T-helper 2 cell treated with Interferon-gamma antibody and Interleukin-4, amounts not matched to agents 100 ng/mL and 5 ng/mL, for 36 hours (primary cell): ENCODE results near the gene CBS. TPM values are rescaled to one million over a fixed set of nuclear protein-coding genes. Genes with fewer than 3 reads are reported as not detected.
"Not testable (repeated sequence)": the region's sequence is repeated elsewhere in the genome, so short reads cannot be mapped to it uniquely, and the experiment has no call there.

Experiments used
- intact Hi-C: fragments of 100-400 bp; cut with micrococcal nuclease; formaldehyde crosslinking; loops from one replicate; pipeline ENCODE4 v1.15.1; 2023
- total RNA-seq: library from RNA; stranded (reverse); gene quantifications from 2 replicates; pipeline ENCODE4 v1.2.3, GENCODE V29; 2022

Gene CBS
- 20.8 and 22.0 TPM in 2 replicates for total RNA-seq

DNA sequence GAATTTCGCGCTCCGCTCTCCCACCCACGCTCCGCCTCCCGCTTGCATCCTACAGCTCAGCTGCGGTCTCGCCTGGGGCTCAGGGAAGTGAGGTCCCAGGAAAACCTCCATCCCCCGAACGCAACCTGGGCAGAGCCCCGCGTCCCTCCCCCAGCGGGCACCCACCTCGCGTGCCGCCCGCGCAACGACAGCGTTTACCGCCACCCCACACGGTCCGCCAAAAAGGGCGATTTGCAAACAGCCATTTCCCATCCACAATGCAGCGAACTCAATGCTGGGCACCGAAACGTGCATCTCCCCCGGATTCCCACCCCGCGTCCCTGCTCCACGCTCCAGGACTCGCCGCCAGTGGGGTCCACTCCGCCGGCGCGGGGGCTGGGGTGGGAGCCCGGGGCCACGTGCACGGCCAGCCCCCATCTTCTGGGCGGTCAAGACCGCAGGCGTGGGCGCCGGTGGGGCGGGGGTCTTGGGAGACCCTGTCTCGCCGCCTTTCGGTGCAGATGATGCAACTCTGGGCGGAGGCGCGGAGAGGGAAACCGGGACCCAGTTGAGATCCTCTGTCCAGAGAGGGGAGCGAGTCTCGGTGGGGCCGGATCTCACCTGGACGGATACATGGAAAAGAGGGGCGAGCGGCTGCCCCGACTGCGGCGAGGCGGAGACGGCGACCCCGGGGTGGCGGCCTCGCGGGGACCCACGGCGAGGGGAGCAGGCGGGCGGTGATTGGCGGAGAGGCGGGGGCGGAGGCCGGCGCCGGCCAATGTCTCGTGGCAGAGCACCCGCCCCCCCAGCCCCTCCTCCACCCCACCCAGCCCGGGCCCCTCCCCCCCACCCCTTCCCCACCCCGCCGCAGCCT lies at the start of gene CBS:
Gene CBS (minus strand): TSS at position 666 of the 853 bp plus-strand sequence. CDS start 3,642 bp downstream, outside the sequence.
- intact Hi-C loops = not testable (repeated sequence)

- intact Hi-C loops = not testable (repeated sequence)
Observed at GRCh38 chr21:43115956-43116355, 40.3 kb upstream of the CBS start.

GRCh38 chr21:43114483-43114882 lies 38.8 kb upstream of the CBS start:
- intact Hi-C loops = not testable (repeated sequence)

DNA sequence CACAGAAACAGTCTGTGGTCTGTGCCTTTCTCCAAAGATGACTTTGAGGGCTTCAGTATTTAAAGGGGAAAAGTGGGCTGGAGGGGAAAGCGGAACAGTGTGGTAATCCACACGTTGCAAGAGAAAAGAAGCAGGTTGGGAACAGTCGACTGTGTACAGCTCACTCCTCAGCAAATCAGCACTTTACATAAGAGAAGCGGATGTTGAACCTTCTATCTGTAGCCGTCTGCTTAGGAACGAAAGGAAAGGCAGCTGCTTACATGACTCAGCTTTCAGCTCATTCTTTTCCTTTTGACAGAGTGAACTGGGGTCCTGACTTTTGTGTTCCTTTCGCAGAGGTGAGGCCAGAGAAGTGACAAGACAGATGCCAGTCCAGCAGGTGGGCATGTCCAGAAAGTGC lies 33.4 kb upstream of the CBS start:
- intact Hi-C loops = not testable (repeated sequence)

DNA sequence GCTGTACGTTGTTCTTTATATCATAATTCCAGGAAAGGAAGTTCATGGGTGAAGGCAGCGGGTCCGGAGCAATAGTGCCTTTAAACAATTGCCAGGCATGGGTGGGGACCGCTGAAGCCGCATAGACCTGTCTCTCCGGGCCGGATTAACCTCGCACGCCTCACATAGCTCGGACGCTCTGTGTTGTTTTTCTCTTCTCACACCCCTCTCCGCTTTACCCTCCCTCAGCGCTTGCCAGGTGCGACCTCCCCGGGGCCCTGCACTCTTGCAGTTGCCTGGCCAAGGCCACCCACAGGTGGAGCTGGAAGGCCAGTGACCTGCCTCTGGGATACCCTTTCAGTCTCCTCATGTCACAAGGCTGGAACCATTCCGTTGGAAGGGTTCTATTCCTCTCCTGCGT lies 32.5 kb upstream of the CBS start:
- intact Hi-C loops = not testable (repeated sequence)

DNA sequence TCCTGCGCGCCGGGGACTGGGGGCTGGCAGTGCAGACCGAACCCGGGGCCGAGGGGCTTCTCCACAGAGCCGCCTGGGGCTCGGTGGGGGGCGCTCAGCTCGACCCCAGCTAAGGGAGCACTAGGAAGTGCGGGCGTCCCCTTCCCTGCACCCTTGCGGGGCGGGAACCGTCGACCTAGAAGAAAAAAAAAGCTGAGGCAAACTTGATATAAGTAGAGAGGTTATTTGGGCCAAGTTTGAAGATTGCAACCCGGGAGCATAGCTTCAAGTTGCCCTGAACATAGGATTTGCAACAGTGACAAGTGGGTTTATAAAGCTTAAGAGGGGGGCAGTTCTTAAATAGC lies 32.1 kb upstream of the CBS start:
- intact Hi-C loops = not testable (repeated sequence)

GRCh38 chr21:43106965-43107793 lies 31.5 kb upstream of the CBS start, which contains the start of gene U2AF1:
U2AF1 (minus strand) TSS chr21:43107570; CDS start chr21:43107494, 76 bp downstream.
- intact Hi-C loops = not testable (repeated sequence)

- intact Hi-C loops = not testable (repeated sequence)
Observed at GRCh38 chr21:43104642-43105041, 29.0 kb upstream of the CBS start.

- intact Hi-C loops = not testable (repeated sequence)
Observed at GRCh38 chr21:43102281-43102680, 26.6 kb upstream of the CBS start.

GRCh38 chr21:43101676-43102075 lies 26.0 kb upstream of the CBS start:
- intact Hi-C loops = not testable (repeated sequence)

DNA sequence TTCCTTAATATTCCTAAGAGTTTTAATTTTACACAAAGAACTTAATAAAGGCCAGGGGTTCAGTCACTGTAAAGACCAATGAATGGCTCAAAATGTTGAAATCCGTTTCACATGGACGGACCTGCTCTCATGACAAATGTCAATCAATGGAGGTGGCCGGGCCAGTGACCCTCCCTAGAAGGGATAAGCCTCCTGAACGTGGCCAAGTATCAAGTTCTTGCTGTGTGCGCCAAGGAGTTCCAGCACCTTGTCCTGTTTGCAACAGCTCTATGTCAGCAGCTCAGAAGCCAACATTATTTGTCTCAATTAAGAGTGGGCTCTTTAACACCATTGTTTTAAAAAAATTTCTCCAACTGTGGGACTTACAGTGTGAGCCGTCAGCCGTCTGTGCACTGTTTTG lies 25.4 kb upstream of the CBS start:
- intact Hi-C loops = not testable (repeated sequence)

GRCh38 chr21:43091979-43092614 lies 16.5 kb upstream of the CBS start:
- intact Hi-C loops = not testable (repeated sequence)

- intact Hi-C loops = not testable (repeated sequence)
Observed at GRCh38 chr21:43090947-43091346, 15.3 kb upstream of the CBS start.

GRCh38 chr21:43089463-43089862 lies 13.8 kb upstream of the CBS start:
- intact Hi-C loops = not testable (repeated sequence)

DNA sequence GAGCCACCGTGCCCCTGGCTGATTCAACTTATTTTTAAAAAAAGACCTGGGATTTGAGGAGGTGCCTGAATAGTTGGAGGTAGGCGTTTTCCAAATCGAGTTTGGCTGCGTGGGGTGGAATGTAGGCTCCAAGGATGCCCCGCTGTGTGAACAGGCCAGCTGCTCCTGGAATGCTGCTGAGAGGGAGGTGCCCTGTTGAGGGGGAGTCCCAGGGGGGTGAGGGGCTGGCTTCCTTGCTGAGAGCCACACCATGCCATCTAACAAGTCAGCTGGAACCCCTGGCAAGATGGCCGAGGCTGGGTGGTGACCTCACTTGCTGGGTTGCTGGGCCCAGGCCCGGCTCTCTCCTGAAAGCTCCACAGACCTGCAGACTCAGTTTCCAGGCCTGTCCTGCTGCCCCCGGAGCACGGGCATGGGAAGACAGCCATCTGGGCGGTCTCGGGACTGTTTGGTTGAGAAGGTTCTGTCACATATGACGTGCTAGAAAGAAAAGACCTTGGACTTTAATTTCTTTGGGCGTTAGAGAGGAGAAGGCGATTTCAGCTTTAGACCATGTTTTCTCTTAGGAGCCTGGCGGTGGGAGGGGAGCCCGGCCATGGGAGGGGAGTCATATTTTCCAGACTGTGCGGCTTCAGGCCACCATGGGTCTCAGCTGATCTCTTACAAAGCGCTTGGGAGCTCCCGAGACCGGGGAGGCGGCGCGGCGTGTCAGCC lies 7.1 kb upstream of the CBS start:
- intact Hi-C loops = not testable (repeated sequence)

DNA sequence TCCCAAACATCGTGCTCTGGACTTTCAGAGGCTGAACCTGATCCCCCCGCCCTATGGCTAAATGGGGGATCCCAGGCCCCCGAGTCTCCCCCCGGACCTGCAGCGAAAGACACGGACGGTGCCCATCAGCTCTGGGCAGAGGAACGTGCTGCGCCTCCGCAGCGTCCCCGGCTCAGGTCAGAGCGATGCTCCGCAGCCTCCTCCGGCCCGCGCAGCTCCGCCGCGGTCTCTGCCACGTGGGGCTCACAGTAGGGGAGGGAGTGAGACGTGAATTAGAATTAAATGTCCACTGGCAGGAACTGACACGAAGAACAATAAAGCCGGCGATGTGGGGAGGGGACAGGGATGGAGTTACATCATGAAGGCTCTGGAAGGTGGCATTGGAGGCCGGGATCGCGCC lies 1.0 kb upstream of the CBS start:
- intact Hi-C loops = not testable (repeated sequence)

GRCh38 chr21:43076023-43076637 lies 495 bp upstream of the CBS start:
- intact Hi-C loops = not testable (repeated sequence)

DNA sequence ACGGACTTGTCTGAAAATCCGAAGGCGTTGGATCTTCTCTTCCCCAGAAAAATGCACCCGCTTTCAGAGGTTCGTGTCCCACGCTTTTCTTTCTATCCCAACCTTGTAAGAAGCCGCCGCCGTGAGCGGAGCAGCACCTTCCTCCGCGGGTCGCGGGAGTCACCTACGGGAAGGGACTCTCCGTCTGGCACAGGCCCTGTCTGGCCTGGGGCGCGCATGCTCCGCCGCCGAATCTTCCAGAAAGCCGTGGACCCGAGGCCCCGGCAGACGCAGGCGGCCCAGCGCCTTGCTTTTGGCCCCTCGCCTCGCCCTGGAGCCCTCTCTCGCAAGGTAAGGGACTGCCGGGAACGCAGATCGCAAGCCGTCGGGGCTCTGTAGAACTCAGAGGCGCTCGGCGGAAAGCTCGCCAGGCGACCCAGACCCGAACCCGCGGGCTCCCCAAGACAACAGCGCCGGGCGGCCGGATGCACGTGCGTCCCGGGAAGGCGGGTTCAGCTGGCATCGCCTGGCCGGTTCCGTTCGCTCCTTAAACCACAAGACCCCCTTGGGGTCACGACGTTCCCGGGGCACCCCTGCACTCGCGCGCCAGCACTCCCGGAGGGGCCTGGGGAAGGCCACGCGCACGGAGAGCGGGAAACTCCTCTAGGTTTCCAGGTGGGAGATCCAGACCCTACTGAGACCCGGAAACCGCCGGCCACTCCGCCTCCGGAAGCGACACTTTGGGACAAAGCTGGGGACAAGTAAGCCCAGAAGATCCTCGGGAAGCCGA lies 1.1 kb downstream of the CBS start:
- intact Hi-C loops = not testable (repeated sequence)

DNA sequence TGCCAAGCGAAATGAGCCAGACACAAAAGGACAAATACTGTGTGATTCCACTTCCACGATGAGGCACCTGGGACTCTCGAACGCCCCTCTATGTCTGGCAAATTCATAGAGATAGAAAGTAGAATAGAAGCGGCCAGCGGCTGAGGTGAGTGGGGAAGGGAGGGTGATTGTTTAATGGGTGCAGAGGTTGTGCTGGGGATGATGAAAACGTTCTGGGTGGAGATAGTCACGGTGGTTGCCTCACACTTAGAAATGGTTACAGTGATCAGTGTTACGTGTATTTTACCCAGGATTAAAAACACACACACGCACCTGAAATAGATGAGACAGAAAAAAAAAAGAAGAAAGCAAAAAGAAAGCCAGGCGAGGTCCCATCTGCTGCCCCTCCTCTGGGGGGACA lies 2.9 kb downstream of the CBS start:
- intact Hi-C loops = not testable (repeated sequence)

DNA sequence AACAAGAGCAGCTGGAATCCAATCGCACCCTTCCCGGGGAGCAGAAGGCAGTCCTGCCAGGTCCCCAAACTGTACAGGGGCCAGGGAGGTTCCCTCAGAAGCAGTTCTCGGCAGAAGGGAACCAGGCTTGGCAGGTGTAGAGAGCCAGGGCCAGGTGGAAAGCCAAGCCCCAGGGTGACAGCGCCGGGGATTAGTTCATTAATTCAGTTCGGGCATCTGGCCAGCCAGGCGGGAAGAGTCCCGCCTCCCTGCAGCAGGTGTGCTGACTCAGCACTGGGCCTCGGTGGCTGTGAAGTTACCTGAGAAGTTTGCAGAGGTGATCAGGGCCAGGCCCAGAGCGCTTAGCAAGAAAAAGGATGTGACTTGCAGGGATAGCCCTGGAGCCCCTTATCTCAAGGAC lies 6.0 kb downstream of the CBS start:
- intact Hi-C loops = not testable (repeated sequence)
